ENCODE measurements around the gene ANLN. TPM values are rescaled to one million over a fixed set of nuclear protein-coding genes. Genes with fewer than 3 reads are reported as not detected.
"Not testable (repeated sequence)": the region's sequence is repeated elsewhere in the genome, so short reads cannot be mapped to it uniquely, and the experiment has no call there.

ANLN gene
- total RNA-seq, 4 donors from 2014 or later: 5.0 to 43.7 (median 11.2) TPM

DNA sequence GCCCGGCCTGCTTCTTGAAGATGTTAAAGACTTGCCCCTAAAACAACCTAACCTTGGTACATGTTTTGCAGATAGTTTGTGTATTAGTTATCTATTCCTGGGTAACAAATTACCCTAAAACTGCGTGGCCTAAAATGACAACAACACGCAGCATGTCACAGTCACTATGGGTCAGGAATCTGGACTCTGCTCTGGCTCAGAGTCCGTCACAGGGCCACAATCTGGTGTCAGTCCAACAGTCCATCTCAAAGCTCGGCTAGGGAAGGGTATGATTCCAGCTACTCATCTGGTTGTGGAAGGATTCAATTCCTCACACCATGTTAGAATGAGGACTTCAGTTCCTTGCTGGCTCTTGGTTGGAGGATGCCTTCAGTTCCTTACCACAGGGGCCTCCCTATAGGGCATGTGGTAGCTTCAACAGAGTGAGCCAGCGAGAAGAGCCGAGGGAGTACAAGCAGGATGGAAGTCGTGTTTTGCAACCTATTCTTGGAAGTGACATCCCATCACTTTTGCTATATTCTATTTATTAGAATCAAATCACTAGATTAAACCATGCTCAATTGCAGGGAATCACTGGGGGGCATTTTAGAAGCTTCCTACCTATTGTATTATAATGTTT lies 71.3 kb downstream of the ANLN start:
- Histone ChIP-seq H3K4me3 (no peak overlapping the region), H3K9me3 (no peaks in the 10 kb centered on the region), H3K36me3 (no peaks in the 10 kb centered on the region), H3K4me1 (no peaks in the 10 kb centered on the region), H3K27ac (no peak overlapping the region), H3K27me3 (no peaks in the 10 kb centered on the region)
- no peak for DNase-seq
- TF ChIP-seq POLR2A (IDR thresholded peaks at IDR 0.05): no peak
- TF ChIP-seq, protein P1, sequence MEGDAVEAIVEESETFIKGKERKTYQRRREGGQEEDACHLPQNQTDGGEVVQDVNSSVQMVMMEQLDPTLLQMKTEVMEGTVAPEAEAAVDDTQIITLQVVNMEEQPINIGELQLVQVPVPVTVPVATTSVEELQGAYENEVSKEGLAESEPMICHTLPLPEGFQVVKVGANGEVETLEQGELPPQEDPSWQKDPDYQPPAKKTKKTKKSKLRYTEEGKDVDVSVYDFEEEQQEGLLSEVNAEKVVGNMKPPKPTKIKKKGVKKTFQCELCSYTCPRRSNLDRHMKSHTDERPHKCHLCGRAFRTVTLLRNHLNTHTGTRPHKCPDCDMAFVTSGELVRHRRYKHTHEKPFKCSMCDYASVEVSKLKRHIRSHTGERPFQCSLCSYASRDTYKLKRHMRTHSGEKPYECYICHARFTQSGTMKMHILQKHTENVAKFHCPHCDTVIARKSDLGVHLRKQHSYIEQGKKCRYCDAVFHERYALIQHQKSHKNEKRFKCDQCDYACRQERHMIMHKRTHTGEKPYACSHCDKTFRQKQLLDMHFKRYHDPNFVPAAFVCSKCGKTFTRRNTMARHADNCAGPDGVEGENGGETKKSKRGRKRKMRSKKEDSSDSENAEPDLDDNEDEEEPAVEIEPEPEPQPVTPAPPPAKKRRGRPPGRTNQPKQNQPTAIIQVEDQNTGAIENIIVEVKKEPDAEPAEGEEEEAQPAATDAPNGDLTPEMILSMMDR (IDR thresholded peaks at IDR 0.05): no peak

DNA sequence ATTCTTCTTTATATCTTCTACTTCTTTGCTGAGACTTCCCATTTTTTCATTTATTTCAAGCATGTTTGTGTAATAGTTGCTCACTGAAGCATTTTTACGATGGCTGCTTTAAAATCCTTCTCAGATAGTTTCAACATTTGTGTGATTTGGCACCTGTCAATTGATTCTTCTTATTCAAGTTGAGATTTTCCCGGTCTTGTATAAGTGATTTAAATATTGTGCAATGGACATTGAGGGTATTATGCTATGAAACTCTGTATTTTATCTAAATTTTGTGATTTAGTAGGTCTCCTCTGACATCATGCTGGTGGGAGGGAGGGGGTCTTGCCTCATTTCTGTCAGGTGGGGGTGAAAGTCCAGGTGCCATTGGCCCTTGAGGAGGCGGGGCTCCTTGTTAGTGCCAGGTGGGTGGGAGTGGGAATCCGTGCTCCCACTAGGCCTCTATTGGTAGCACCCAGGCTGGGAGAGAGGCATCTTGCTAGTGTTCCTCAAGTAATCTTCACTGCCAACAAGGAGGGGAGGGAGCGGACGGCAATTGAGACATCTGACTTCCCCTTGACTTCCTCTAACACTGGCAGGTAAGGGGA lies 73.0 kb downstream of the ANLN start:
- Histone ChIP-seq H3K4me3 (no peak overlapping the region), H3K4me1 (no peaks in the 10 kb centered on the region), H3K27ac (no peak overlapping the region), H3K27me3 (no peaks in the 10 kb centered on the region), H3K36me3 (no peaks in the 10 kb centered on the region), H3K9me3 (no peaks in the 10 kb centered on the region)
- TF ChIP-seq POLR2A (IDR thresholded peaks at IDR 0.05): no peak
- TF ChIP-seq, protein P1 (IDR thresholded peaks at IDR 0.05): no peak
- DNase-seq: no peak

- DNase-seq: no peak
These were observed 74.6 kb downstream of the ANLN start for GRCh38 chr7:36464271-36464670.

DNA sequence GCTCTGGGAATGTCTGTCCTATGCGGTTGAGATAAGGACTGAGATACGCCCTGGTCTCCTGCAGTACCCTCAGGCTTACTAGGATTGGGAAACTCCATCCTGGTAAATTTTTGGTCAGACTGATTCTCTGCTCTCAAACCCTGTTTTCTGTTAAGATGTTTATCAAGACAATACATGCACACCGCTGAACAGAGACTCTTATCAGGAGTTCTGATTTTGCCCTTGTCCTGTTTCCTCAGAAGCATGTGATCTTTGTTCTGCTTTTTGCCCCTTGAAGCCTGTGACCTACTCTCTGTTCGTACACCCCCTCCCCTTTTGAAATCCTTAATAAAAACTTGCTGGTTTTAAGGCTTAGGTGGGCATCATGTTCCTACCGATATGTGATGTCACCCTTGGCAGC lies 76.3 kb downstream of the ANLN start:
- H3K4me3 ChIP-seq, DNase-seq: not testable (repeated sequence)

More at GRCh38 chr7:36464271-36464670, 74.6 kb downstream of the ANLN start:
- Histone ChIP-seq H3K36me3 (no peaks in the 10 kb centered on the region), H3K9me3 (no peaks in the 10 kb centered on the region), H3K4me3 (no peak overlapping the region), H3K27ac (no peak overlapping the region), H3K4me1 (no peaks in the 10 kb centered on the region), H3K27me3 (no peaks in the 10 kb centered on the region)
- TF ChIP-seq, protein P1 (IDR thresholded peaks at IDR 0.05): no peak
- TF ChIP-seq POLR2A (IDR thresholded peaks at IDR 0.05): no peak

GRCh38 chr7:36468370-36469101 lies 78.9 kb downstream of the ANLN start:
- no peak for DNase-seq
- TF ChIP-seq POLR2A (IDR thresholded peaks at IDR 0.05): no peak
- TF ChIP-seq, protein P1 (IDR thresholded peaks at IDR 0.05): no peak
- no peaks in the 10 kb centered on the region for H3K36me3 ChIP-seq
- no peak overlapping the region for H3K4me3 ChIP-seq
- no peaks in the 10 kb centered on the region for H3K9me3 ChIP-seq
- H3K27ac ChIP-seq: no peak overlapping the region
- no peaks in the 10 kb centered on the region for H3K27me3 ChIP-seq
- H3K4me1 ChIP-seq: no peaks in the 10 kb centered on the region

More for the DNA sequence above, 76.3 kb downstream of the ANLN start:
- not testable (repeated sequence) for H3K4me1 ChIP-seq, H3K36me3 ChIP-seq, H3K27ac ChIP-seq, H3K9me3 ChIP-seq, H3K27me3 ChIP-seq

DNA sequence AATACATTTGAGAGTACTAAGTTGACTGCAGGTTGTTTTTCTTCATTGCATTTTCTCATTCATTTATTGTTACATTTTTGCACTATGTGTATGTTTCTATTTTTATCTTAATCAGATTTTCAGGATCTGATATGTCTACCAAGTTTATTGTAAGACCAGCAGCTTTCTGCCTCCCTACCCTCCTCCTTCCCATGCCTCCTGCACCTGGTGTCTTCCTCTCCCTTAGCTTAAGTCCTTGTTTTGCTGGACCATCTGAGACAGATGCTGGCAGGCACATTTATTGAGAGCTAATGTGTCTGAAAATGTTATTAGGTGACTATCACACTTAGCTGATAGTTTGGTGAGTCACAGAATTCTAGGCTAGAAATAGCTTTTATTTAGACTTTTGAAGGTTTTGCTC lies 79.6 kb downstream of the ANLN start:
- Histone ChIP-seq H3K4me3 (no peak overlapping the region), H3K4me1 (no peaks in the 10 kb centered on the region), H3K36me3 (no peaks in the 10 kb centered on the region), H3K9me3 (no peaks in the 10 kb centered on the region), H3K27ac (no peak overlapping the region), H3K27me3 (no peaks in the 10 kb centered on the region)
- TF ChIP-seq, protein P1 (IDR thresholded peaks at IDR 0.05): no peak
- no peak for TF ChIP-seq POLR2A (IDR thresholded peaks at IDR 0.05)
- DNase-seq: no peak

All from Peyer's patch (tissue), 4 donors.